Esophagus muscularis mucosa (tissue), 4 donors: ENCODE data around the gene MAGI1. TPM values are rescaled to one million over a fixed set of nuclear protein-coding genes. Genes with fewer than 3 reads are reported as not detected.
A peak's percentile ranks its signal among the peaks of the same experiment; 100 is the strongest.
"Not testable (repeated sequence)": the region's sequence is repeated elsewhere in the genome, so short reads cannot be mapped to it uniquely, and the experiment has no call there.

ENCODE experiments used
- DNase-seq: peaks from one replicate; pipeline ENCODE4 v3.0.0-alpha.2; 2017; ENCODE audit errors: extremely low spot score
- H3K27ac ChIP-seq, 4 donors: fragments of 200-600 bp; sonication (generic); replicated peaks in 1 of 4; 1 replicate in 3 of 4; 2 replicates in 1 of 4; pipeline ENCODE4 v1.5.1; 2016 to 2019; ENCODE audit warnings: mild to moderate bottlenecking in 1 of 4
- H3K27me3 ChIP-seq, 4 donors: fragments of 200-600 bp; sonication (generic); one replicate each; pipeline versions ENCODE4 v1.5.1 to v1.6.0; 2016 to 2019
- H3K36me3 ChIP-seq, 4 donors: fragments of 200-600 bp; sonication (generic); one replicate each; pipeline ENCODE4 v1.5.1; 2016 to 2019
- H3K4me1 ChIP-seq, 4 donors: fragments of 200-600 bp; sonication (generic); one replicate each; pipeline ENCODE4 v1.5.1; 2016 to 2019
- H3K4me3 ChIP-seq, 4 donors: fragments of 200-600 bp; sonication (generic); 1 replicate in 2 of 4; 2 replicates in 2 of 4; pipeline ENCODE4 v1.5.1; 2016 to 2019; ENCODE audit warnings: mild to moderate bottlenecking in 4 of 4, moderate library complexity in 1 of 4
- H3K9me3 ChIP-seq, 4 donors: fragments of 200-600 bp; sonication (generic); 1 replicate in 3 of 4; 2 replicates in 1 of 4; pipeline ENCODE4 v1.5.1; 2016 to 2019
- CTCF ChIP-seq, 3 experiments: fragments of 200-600 bp in 2 of 3; fragments of 450-650 bp in 1 of 3; sonication (generic) in 2 of 3; IDR thresholded peaks; one replicate each; pipeline ENCODE4 v1.5.1; 2017 to 2019; ENCODE audit warnings: antibody characterized with exemption in 3 of 3, mild to moderate bottlenecking in 2 of 3, moderate library complexity in 1 of 3
- EP300 ChIP-seq: sonication (generic); formaldehyde crosslinking; IDR thresholded peaks from one replicate; pipeline ENCODE4 v1.6.1; 2017; ENCODE audit warnings: antibody characterized with exemption
- POLR2A ChIP-seq: fragments of 450-650 bp; IDR thresholded peaks from one replicate; pipeline ENCODE4 v1.6.1; 2017; ENCODE audit warnings: antibody characterized with exemption, moderate library complexity, mild to moderate bottlenecking, low read depth
- POLR2AphosphoS5 ChIP-seq, 2 donors: sonication (generic); formaldehyde crosslinking; IDR thresholded peaks; one replicate each; pipeline ENCODE4 v1.6.1; 2017; ENCODE audit warnings: antibody characterized with exemption in 2 of 2
- WGBS: methylation state at CpG from one replicate; pipeline ENCODE4 v1.1.5; 2018; 5-methylcytosine and 5-hydroxymethylcytosine counted together
- intact Hi-C: fragments of 100-400 bp; cut with DNase I; formaldehyde crosslinking; loops from one replicate; pipeline ENCODE4 v1.15.1; 2023
- total RNA-seq, 4 donors: library from RNA; depleted of rRNA; stranded (reverse); fragments of >200 nt; gene quantifications; one replicate each; pipeline versions ENCODE4 v1.1.0 to v1.2.1, GENCODE V29; 2016

MAGI1 gene
- total RNA-seq, 4 donors from 2014 or later: 17.1 to 35.1 (median 25.2) TPM

- TF ChIP-seq POLR2A (no peak), POLR2AphosphoS5 (IDR thresholded peaks at IDR 0.05) (peak; percentile 47 to 58)
- Histone ChIP-seq H3K27me3 (peaks cover 0 to 7% (median 0%) of the 10 kb centered on the region in 4 donors), H3K4me3 (peak overlapping the region; percentile 65 to 80 (median 72)), H3K4me1 (peaks cover 10 to 26% (median 15%) of the 10 kb centered on the region in 4 donors), H3K36me3 (no peaks in the 10 kb centered on the region), H3K9me3 (no peaks in the 10 kb centered on the region), H3K27ac (peak overlapping the region; percentile 76 to 84 (median 79))
- intact Hi-C loops: no loop called here
- under 1% methylated on average over 41 of the region's 71 CpGs for WGBS
- DNase-seq: no peak
These were observed 489.7 kb downstream of the MAGI1 start for GRCh38 chr3:65548848-65549625.

- 95% methylated on average over 1 of the region's 1 CpG for WGBS
- Histone ChIP-seq H3K27me3 (peaks cover 0 to 7% (median 0%) of the 10 kb centered on the region in 4 donors), H3K9me3 (no peaks in the 10 kb centered on the region), H3K36me3 (no peaks in the 10 kb centered on the region), H3K4me3 (no peak overlapping the region), H3K27ac (no peak overlapping the region), H3K4me1 (peaks cover 8 to 26% (median 15%) of the 10 kb centered on the region in 4 donors)
- no peak for TF ChIP-seq POLR2A
- TF ChIP-seq CTCF (IDR thresholded peaks at IDR 0.05): no peak
- TF ChIP-seq EP300: no peak
- no peak for TF ChIP-seq POLR2AphosphoS5 (IDR thresholded peaks at IDR 0.05)
- intact Hi-C loops: no loop called here
- no peak for DNase-seq
These were observed 493.3 kb downstream of the MAGI1 start for GRCh38 chr3:65545429-65545828.

- H3K27ac ChIP-seq, H3K9me3 ChIP-seq, intact Hi-C loops, H3K4me3 ChIP-seq, DNase-seq, H3K36me3 ChIP-seq, H3K27me3 ChIP-seq: not testable (repeated sequence)
- H3K4me1 ChIP-seq: peaks cover 8 to 28% (median 15%) of the 10 kb centered on the region in 4 donors
- 100% methylated on average over 1 of the region's 1 CpG for WGBS
These were observed 495.3 kb downstream of the MAGI1 start for GRCh38 chr3:65543391-65543790.

GRCh38 chr3:65540666-65541065 is 498.1 kb downstream of the MAGI1 start:
- Histone ChIP-seq H3K36me3 (no peaks in the 10 kb centered on the region), H3K9me3 (no peaks in the 10 kb centered on the region), H3K27me3 (no peaks in the 10 kb centered on the region), H3K4me3 (no peak overlapping the region), H3K27ac (no peak overlapping the region), H3K4me1 (peaks cover 9 to 26% (median 15%) of the 10 kb centered on the region in 4 donors)
- intact Hi-C loops: no loop called here
- no peak for TF ChIP-seq EP300
- no peak for TF ChIP-seq POLR2A
- TF ChIP-seq POLR2AphosphoS5 (IDR thresholded peaks at IDR 0.05): no peak
- no peak for TF ChIP-seq CTCF (IDR thresholded peaks at IDR 0.05)
- no peak for DNase-seq
- 38% methylated on average over 1 of the region's 1 CpG for WGBS

GRCh38 chr3:65539616-65540015 is 499.1 kb downstream of the MAGI1 start:
- 67% methylated on average over 1 of the region's 1 CpG for WGBS
- DNase-seq: no peak
- Histone ChIP-seq H3K27me3 (no peaks in the 10 kb centered on the region), H3K4me1 (peaks cover 16 to 32% (median 22%) of the 10 kb centered on the region in 4 donors), H3K36me3 (no peaks in the 10 kb centered on the region), H3K4me3 (no peak overlapping the region), H3K9me3 (no peaks in the 10 kb centered on the region), H3K27ac (no peak overlapping the region)
- intact Hi-C loops: no loop called here
- TF ChIP-seq POLR2AphosphoS5 (IDR thresholded peaks at IDR 0.05): no peak
- no peak for TF ChIP-seq POLR2A
- no peak for TF ChIP-seq EP300
- no peak for TF ChIP-seq CTCF (IDR thresholded peaks at IDR 0.05)
